Measurements from ENCODE around the gene BAIAP2.

GRCh38 chr17:81018044-81018802, 16.7 kb upstream of the BAIAP2 start:
- TF ChIP-seq CTCF (IDR thresholded peaks at IDR 0.05; ENCODE audit: poor library complexity) (no peak), EZH2 (IDR thresholded peaks at IDR 0.05; ENCODE audit: borderline replicate concordance) (no peak)

Measured in hepatocyte (in vitro differentiated cells).